GM19324 (cell line): Measurements from ENCODE around the gene LRRC49.
"Not testable (repeated sequence)": the region's sequence is repeated elsewhere in the genome, so short reads cannot be mapped to it uniquely, and the experiment has no call there.

ENCODE experiments used
- ATAC-seq: cut with Tn5 transposase; IDR thresholded peaks from one replicate; pipeline ENCODE4 v1.9.1; 2021; ENCODE audit warnings: mild to moderate bottlenecking, moderate library complexity; ENCODE audit not compliant: unreplicated experiment, low FRiP score

LRRC49 gene

GRCh38 chr15:70967646-70968045 lies 75.0 kb downstream of the LRRC49 start:
- ATAC-seq, result no peak

- ATAC-seq, result no peak
Observed at GRCh38 chr15:70974004-70974832, 81.6 kb downstream of the LRRC49 start.

- no peak for ATAC-seq
Observed at GRCh38 chr15:70976851-70977250, 84.2 kb downstream of the LRRC49 start.

- no peak for ATAC-seq
Observed at GRCh38 chr15:70995383-70995970, 102.9 kb downstream of the LRRC49 start.

GRCh38 chr15:70998319-70998718 lies 105.7 kb downstream of the LRRC49 start:
- ATAC-seq, result no peak

- no peak for ATAC-seq
Observed at GRCh38 chr15:71002316-71002715, 109.7 kb downstream of the LRRC49 start.

- ATAC-seq, result no peak
Observed at GRCh38 chr15:71003319-71003718, 110.7 kb downstream of the LRRC49 start.

GRCh38 chr15:71004506-71004905 lies 111.9 kb downstream of the LRRC49 start:
- not testable (repeated sequence) for ATAC-seq

GRCh38 chr15:71005895-71006294 lies 113.3 kb downstream of the LRRC49 start:
- ATAC-seq, result no peak

GRCh38 chr15:71008250-71008870 lies 115.7 kb downstream of the LRRC49 start:
- no peak for ATAC-seq

GRCh38 chr15:71010472-71010871 lies 117.8 kb downstream of the LRRC49 start:
- ATAC-seq, result no peak

- ATAC-seq, result no peak
Observed at GRCh38 chr15:71010997-71011396, 118.4 kb downstream of the LRRC49 start.

GRCh38 chr15:71011503-71012155 lies 119.0 kb downstream of the LRRC49 start:
- ATAC-seq, result no peak

GRCh38 chr15:71013446-71013845 lies 120.8 kb downstream of the LRRC49 start:
- ATAC-seq, result no peak

GRCh38 chr15:71015342-71015741 lies 122.7 kb downstream of the LRRC49 start:
- no peak for ATAC-seq

GRCh38 chr15:71031232-71031631 lies 138.6 kb downstream of the LRRC49 start:
- not testable (repeated sequence) for ATAC-seq

- not testable (repeated sequence) for ATAC-seq
Observed at GRCh38 chr15:71035478-71035877, 142.9 kb downstream of the LRRC49 start.

- ATAC-seq, result no peak
Observed at GRCh38 chr15:71042356-71042922, 149.8 kb downstream of the LRRC49 start.

GRCh38 chr15:71043373-71043772 lies 150.7 kb downstream of the LRRC49 start:
- no peak for ATAC-seq

GRCh38 chr15:71044006-71044405 lies 151.4 kb downstream of the LRRC49 start:
- ATAC-seq, result no peak

GRCh38 chr15:71046146-71046545 lies 153.5 kb downstream of the LRRC49 start:
- ATAC-seq, result not testable (repeated sequence)
